Thyroid gland (tissue), 4 donors: ENCODE results near the gene CCDC192.

Experiments
- POLR2A ChIP-seq, 2 donors: fragments of 450-650 bp; IDR thresholded peaks; one replicate each; pipeline ENCODE4 v1.6.1; 2017; ENCODE audit warnings: antibody characterized with exemption in 2 of 2, mild to moderate bottlenecking in 2 of 2, moderate library complexity in 1 of 2
- TF ChIP-seq, protein P1 (sequence below), 6 experiments: fragments of 200-600 bp in 3 of 6; fragments of 450-650 bp in 3 of 6; sonication (generic) in 3 of 6; IDR thresholded peaks; one replicate each; pipeline ENCODE4 v1.5.1; 2016 to 2019; ENCODE audit warnings: antibody characterized with exemption in 6 of 6, mild to moderate bottlenecking in 2 of 6, inconsistent platforms in 1 of 6, moderate library complexity in 1 of 6

DNA sequence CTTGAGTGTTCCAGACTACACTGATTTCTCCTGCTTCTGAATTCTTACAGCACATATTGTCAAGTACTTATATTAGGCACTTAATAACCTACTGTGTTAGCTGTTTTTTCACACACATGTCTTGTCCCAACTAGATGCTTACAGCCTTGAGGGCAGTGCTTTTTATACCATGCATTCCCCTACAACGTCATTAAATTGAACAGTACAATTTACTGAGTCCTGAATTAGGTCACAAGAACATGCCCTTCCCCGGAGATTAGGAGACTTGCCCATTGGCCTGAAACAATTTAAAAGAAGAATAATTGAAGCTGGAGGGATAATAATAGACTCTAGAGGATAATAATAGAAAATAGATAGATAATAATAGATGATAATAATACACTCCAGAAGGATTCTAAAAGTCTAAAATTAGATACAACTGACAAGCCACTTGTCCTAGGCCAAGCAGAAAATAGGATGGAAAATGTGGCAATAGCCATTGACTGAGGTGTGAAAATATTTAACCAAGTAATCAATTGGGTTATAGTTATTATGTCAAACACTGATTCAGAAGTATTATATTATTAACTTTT lies 267.7 kb downstream of the CCDC192 start:
- TF ChIP-seq POLR2A (IDR thresholded peaks at IDR 0.05), result no peak
- TF ChIP-seq, protein P1, sequence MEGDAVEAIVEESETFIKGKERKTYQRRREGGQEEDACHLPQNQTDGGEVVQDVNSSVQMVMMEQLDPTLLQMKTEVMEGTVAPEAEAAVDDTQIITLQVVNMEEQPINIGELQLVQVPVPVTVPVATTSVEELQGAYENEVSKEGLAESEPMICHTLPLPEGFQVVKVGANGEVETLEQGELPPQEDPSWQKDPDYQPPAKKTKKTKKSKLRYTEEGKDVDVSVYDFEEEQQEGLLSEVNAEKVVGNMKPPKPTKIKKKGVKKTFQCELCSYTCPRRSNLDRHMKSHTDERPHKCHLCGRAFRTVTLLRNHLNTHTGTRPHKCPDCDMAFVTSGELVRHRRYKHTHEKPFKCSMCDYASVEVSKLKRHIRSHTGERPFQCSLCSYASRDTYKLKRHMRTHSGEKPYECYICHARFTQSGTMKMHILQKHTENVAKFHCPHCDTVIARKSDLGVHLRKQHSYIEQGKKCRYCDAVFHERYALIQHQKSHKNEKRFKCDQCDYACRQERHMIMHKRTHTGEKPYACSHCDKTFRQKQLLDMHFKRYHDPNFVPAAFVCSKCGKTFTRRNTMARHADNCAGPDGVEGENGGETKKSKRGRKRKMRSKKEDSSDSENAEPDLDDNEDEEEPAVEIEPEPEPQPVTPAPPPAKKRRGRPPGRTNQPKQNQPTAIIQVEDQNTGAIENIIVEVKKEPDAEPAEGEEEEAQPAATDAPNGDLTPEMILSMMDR (IDR thresholded peaks at IDR 0.05), result no peak
